ENCODE measurements around the gene ORC2.

DNA sequence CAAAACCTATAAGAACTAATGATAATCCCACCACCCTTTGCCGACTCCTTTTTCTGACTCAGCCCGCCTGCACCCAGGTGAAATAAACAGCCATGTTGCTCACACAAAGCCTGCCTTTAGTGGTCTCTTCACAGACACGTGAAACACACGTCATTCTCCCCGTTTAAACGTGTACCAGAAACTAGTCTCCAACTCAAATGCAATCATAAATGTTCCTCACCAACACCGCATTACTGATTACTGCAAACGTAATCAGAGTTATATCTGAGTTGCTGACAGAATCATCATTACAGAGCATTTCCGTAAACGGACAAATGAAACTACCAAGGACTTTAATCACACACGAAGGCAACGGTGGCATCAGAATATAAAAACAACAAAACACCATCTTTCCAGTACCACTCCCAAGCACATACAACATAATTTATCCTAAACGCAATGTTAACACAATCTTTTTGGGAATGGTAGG lies 100.9 kb downstream of the ORC2 start:
- TF ChIP-seq POLR2A (IDR thresholded peaks at IDR 0.05): peak; percentile 31 to 68
- TF ChIP-seq, protein P1, sequence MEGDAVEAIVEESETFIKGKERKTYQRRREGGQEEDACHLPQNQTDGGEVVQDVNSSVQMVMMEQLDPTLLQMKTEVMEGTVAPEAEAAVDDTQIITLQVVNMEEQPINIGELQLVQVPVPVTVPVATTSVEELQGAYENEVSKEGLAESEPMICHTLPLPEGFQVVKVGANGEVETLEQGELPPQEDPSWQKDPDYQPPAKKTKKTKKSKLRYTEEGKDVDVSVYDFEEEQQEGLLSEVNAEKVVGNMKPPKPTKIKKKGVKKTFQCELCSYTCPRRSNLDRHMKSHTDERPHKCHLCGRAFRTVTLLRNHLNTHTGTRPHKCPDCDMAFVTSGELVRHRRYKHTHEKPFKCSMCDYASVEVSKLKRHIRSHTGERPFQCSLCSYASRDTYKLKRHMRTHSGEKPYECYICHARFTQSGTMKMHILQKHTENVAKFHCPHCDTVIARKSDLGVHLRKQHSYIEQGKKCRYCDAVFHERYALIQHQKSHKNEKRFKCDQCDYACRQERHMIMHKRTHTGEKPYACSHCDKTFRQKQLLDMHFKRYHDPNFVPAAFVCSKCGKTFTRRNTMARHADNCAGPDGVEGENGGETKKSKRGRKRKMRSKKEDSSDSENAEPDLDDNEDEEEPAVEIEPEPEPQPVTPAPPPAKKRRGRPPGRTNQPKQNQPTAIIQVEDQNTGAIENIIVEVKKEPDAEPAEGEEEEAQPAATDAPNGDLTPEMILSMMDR (IDR thresholded peaks at IDR 0.05): no peak
